IMR-90 (cell line): ENCODE measurements around the gene JMJD1C. TPM values are rescaled to one million over a fixed set of nuclear protein-coding genes. Genes with fewer than 3 reads are reported as not detected.
A peak's percentile ranks its signal among the peaks of the same experiment; 100 is the strongest.

ENCODE experiments used
- ATAC-seq: fragments of 200-7000 bp; cut with Tn5 transposase; 2 replicates; pipeline ENCODE4 v1.9.1; 2020; ENCODE audit warnings: low read depth, mild to moderate bottlenecking, moderate library complexity
- BruUV-seq: library from RNA; stranded (reverse); fragments of 400-500 nt; replicated peaks from 2 replicates; lab custom pipeline; 2021; lab: Mats Ljungman, UMichigan
- CTCF ChIA-PET: fragments of 300-600 bp; formaldehyde crosslinking; extraction: SDS; loops from one replicate; lab custom pipeline; 2021; ENCODE audit warnings: antibody characterized with exemption; lab: Yijun Ruan, JAX
- POLR2A ChIA-PET: fragments of 300-600 bp; sonication (Branson Sonifier 250); formaldehyde crosslinking; loops from one replicate; lab custom pipeline; 2022; ENCODE audit warnings: antibody characterized with exemption; ENCODE audit not compliant: unreplicated experiment; lab: Charles Lee
- DNase-seq: peaks from one replicate; pipeline ENCODE4 v3.0.0; 2013
- H2AFZ ChIP-seq: replicated peaks from 2 replicates; pipeline ENCODE3; 2013; ENCODE audit warnings: low read length, mild to moderate bottlenecking; ENCODE audit not compliant: poor library complexity
- H2AK5ac ChIP-seq: 2 replicates; pipeline ENCODE4 v1.6.1; 2013; ENCODE audit warnings: low read depth, low read length, inconsistent platforms
- H2AK9ac ChIP-seq: replicated peaks from 2 replicates; pipeline ENCODE3; 2013; ENCODE audit warnings: mild to moderate bottlenecking, low read depth, low read length, moderate library complexity; ENCODE audit not compliant: poor library complexity
- H2BK120ac ChIP-seq: 2 replicates; pipeline ENCODE4 v1.6.1; 2013; ENCODE audit warnings: low read depth, low read length, inconsistent platforms
- H2BK15ac ChIP-seq: 3 replicates; pipeline ENCODE4 v1.6.1; 2013; ENCODE audit warnings: low read depth, low read length, inconsistent platforms
- H2BK20ac ChIP-seq: 2 replicates; pipeline ENCODE4 v1.6.1; 2013; ENCODE audit warnings: low read depth, mild to moderate bottlenecking, inconsistent platforms, low read length, moderate library complexity
- H2BK5ac ChIP-seq: 2 replicates; pipeline ENCODE4 v1.6.1; 2013; ENCODE audit warnings: mild to moderate bottlenecking, low read depth, low read length, inconsistent platforms; ENCODE audit not compliant: poor library complexity, severe bottlenecking
- H3K14ac ChIP-seq: replicated peaks from 2 replicates; pipeline ENCODE4 v1.6.1; 2013; ENCODE audit warnings: low read depth, low read length, inconsistent platforms
- H3K18ac ChIP-seq: 2 replicates; pipeline ENCODE4 v1.6.1; 2013; ENCODE audit warnings: low read depth, low read length, control low read depth
- H3K23ac ChIP-seq: 2 replicates; pipeline ENCODE4 v1.6.1; 2013; ENCODE audit warnings: low read depth, low read length, inconsistent platforms
- H3K27ac ChIP-seq: 2 replicates; pipeline ENCODE4 v1.5.1; 2013; ENCODE audit warnings: mild to moderate bottlenecking, control low read depth, low read length; ENCODE audit not compliant: insufficient read depth
- H3K27me3 ChIP-seq: 2 replicates; pipeline ENCODE4 v1.6.1; 2013; ENCODE audit warnings: low read length; ENCODE audit not compliant: control insufficient read depth, insufficient read depth
- H3K36me3 ChIP-seq: 2 replicates; pipeline ENCODE4 v1.6.1; 2013; ENCODE audit warnings: low read length, mixed read lengths; ENCODE audit not compliant: control insufficient read depth, insufficient read depth
- H3K4ac ChIP-seq: 2 replicates; pipeline ENCODE4 v1.6.1; 2013; ENCODE audit warnings: low read depth, low read length, inconsistent platforms
- H3K4me1 ChIP-seq: 2 replicates; pipeline ENCODE4 v1.6.1; 2013; ENCODE audit warnings: low read length, mixed read lengths; ENCODE audit not compliant: control insufficient read depth, insufficient read depth
- H3K4me2 ChIP-seq: 2 replicates; pipeline ENCODE4 v1.6.1; 2013; ENCODE audit warnings: low read depth, mild to moderate bottlenecking, control low read depth, low read length, moderate library complexity
- H3K4me3 ChIP-seq: 2 replicates; pipeline ENCODE4 v1.5.1; 2013; ENCODE audit warnings: low read depth, mild to moderate bottlenecking, control low read depth, low read length, moderate library complexity; ENCODE audit not compliant: insufficient read depth
- H3K56ac ChIP-seq: 2 replicates; pipeline ENCODE4 v1.6.1; 2013; ENCODE audit warnings: low read length, inconsistent platforms; ENCODE audit not compliant: insufficient read depth; ENCODE audit errors: extremely low read depth
- H3K79me1 ChIP-seq, 2 experiments: 2 replicates each; pipeline ENCODE4 v1.6.1; 2013; ENCODE audit warnings: low read length in 2 of 2, inconsistent platforms in 1 of 2, low read depth in 1 of 2
- H3K9ac ChIP-seq: 2 replicates; pipeline ENCODE4 v1.6.1; 2013; ENCODE audit warnings: low read depth, low read length, control low read depth
- H3K9me1 ChIP-seq: 2 replicates; pipeline ENCODE4 v1.6.1; 2013; ENCODE audit warnings: low read length, inconsistent platforms; ENCODE audit not compliant: insufficient read depth
- H3K9me3 ChIP-seq: 2 replicates; pipeline ENCODE4 v1.6.1; 2013; ENCODE audit warnings: low read length; ENCODE audit not compliant: control insufficient read depth, insufficient read depth
- H4K20me1 ChIP-seq: 2 replicates; pipeline ENCODE4 v1.6.1; 2013; ENCODE audit warnings: low read length, inconsistent platforms; ENCODE audit not compliant: insufficient read depth
- H4K5ac ChIP-seq: 2 replicates; pipeline ENCODE4 v1.6.1; 2013; ENCODE audit warnings: mild to moderate bottlenecking, low read depth, low read length, control low read depth
- H4K8ac ChIP-seq, 2 experiments: 2 replicates each; pipeline ENCODE4 v1.6.1; 2013; ENCODE audit warnings: low read depth in 2 of 2, low read length in 2 of 2, control low read depth in 1 of 2, inconsistent platforms in 1 of 2
- H4K91ac ChIP-seq: 2 replicates; pipeline ENCODE4 v1.6.1; 2013; ENCODE audit warnings: low read depth, low read length, inconsistent platforms; ENCODE audit not compliant: insufficient read depth
- CEBPB ChIP-seq: IDR thresholded peaks from 2 replicates; pipeline ENCODE4 v1.6.1; 2012; ENCODE audit warnings: low read depth, low read length, improper control_type of control experiment
- ELK1 ChIP-seq: fragments of 150-350 bp; IDR thresholded peaks from 2 replicates; pipeline ENCODE4 v1.6.1; 2016; ENCODE audit warnings: low read depth, mild to moderate bottlenecking, low read length, moderate library complexity, borderline replicate concordance
- MAFK ChIP-seq: IDR thresholded peaks from 2 replicates; pipeline ENCODE4 v1.6.1; 2012; ENCODE audit warnings: low read depth, low read length, improper control_type of control experiment
- WGBS, 2 experiments: methylation state at CpG; one replicate each; pipeline versions ENCODE4 v1.1.5 to v1.1.7; 2013; ENCODE audit warnings: missing lambda C conversion rate in 2 of 2; ENCODE audit not compliant: insufficient read length in 1 of 2; ENCODE audit errors: extremely low coverage in 2 of 2; 5-methylcytosine and 5-hydroxymethylcytosine counted together
- dilution Hi-C: fragments of 300-500 bp; cut with HindIII; formaldehyde crosslinking; loops from one replicate; pipeline ENCODE4 v1.14.3; 2018; ENCODE audit warnings: low sequenced_read_pairs; ENCODE audit not compliant: unreplicated experiment
- in situ Hi-C: fragments of 300-500 bp; cut with MboI; formaldehyde crosslinking; loops from 3 replicates; pipeline ENCODE4 v1.14.3; 2019; ENCODE audit warnings: low sequenced_read_pairs, inconsistent platforms, mixed read lengths
- intact Hi-C: fragments of 100-400 bp; cut with micrococcal nuclease; formaldehyde crosslinking; loops from 2 replicates; pipeline ENCODE4 v1.10.0; 2022
- polyA plus RNA-seq, 3 experiments: library from polyadenylated mRNA; depleted of rRNA; stranded (reverse); fragments of >200 nt; gene quantifications; 2 replicates each; pipeline ENCODE4 v1.2.3, GENCODE V29; 2012; ENCODE audit warnings: low replicate concordance in 1 of 3
- total RNA-seq: library from RNA; depleted of rRNA; stranded (reverse); fragments of >200 nt; gene quantifications from 2 replicates; pipeline ENCODE4 v1.2.3, GENCODE V29; 2012

The JMJD1C gene
- total and polyA plus RNA-seq, 2 of the 4 experiments (the other 2 are of a cell fraction), result 15.6 to 96.8 TPM

- Histone ChIP-seq H3K56ac (0 out of 2 replicates have a peak overlapping the region, but pooled peaks have one; percentile 30), H3K4me3 (no peak overlapping the region; the same call in 1 of the 2 replicates), H2AK5ac (no peak overlapping the region), H3K9me1 (peaks cover 11% of the 10 kb centered on the region), H3K14ac (peak overlapping the region; percentile 40; the same call in 1 of the 2 replicates), H4K8ac (peak overlapping the region in 1 of 2 experiments; percentile 44; a peak in 1 of 4 replicates), H3K9me3 (no peaks in the 10 kb centered on the region), H3K23ac (peak overlapping the region; percentile 53), H2AK9ac (no peak overlapping the region), H3K4ac (peak overlapping the region; percentile 57), H2BK5ac (peak overlapping the region; percentile 68), H3K27ac (peak overlapping the region; percentile 46; the same call in 1 of the 2 replicates), H4K91ac (no peak overlapping the region), H3K36me3 (peaks cover 5% of the 10 kb centered on the region; the same call in 1 of the 2 replicates), H3K27me3 (no peaks in the 10 kb centered on the region), H4K5ac (no peak overlapping the region), H3K4me1 (peaks cover 16% of the 10 kb centered on the region), H3K9ac (no peak overlapping the region; the same call in 1 of the 2 replicates), H2AFZ (no peak overlapping the region), H2BK120ac (no peak overlapping the region), H2BK20ac (no peak overlapping the region; the same call in 1 of the 2 replicates), H3K79me1 (peaks cover 40 to 66% of the 10 kb centered on the region in 2 experiments), H3K18ac (peak overlapping the region; percentile 2; the same call in 1 of the 2 replicates), H3K4me2 (peak overlapping the region; percentile 86), H2BK15ac (no peak overlapping the region), H4K20me1 (peaks cover 20% of the 10 kb centered on the region; the same call in 1 of the 2 replicates)
- no TSS peak for BruUV-seq
- TF ChIP-seq ELK1 (no peak), MAFK (peak; percentile 94), CEBPB (peak; percentile 72)
- ChIA-PET CTCF (interaction anchor here (0.6 to 1.3 kb wide), 3 partner anchors 9 to 140 kb away, joined by 3 to 11 read pairs (median 3); no protein-coding TSS in a partner anchor), POLR2A (no interaction called here)
- intact Hi-C loops, result loop anchor here (2.0 to 5.0 kb wide), 2 partner anchors 315 to 424 kb away; partner anchors contain the start of gene REEP3
- dilution Hi-C loops, result no loop called here
- ATAC-seq (peak; percentile 76), DNase-seq (peak; percentile 94)
- in situ Hi-C loops, result no loop called here
- WGBS, 2 experiments, result 0% methylated on average over 1 of the region's 7 CpGs; no CpG with 5 or more reads in 1 of the 2 experiments
Observed at GRCh38 chr10:63206997-63207811, 258.6 kb downstream of the JMJD1C start.
